ENCODE data around the gene TMEM171.

GRCh38 chr5:73137563-73138530, 17.5 kb downstream of the TMEM171 start:
- TF ChIP-seq POLR2A (IDR thresholded peaks at IDR 0.05): no peak
- TF ChIP-seq CTCF (IDR thresholded peaks at IDR 0.05): no peak

Measured in esophagus squamous epithelium (tissue), 4 donors.